ENCODE measurements around the gene SIX5. TPM values are rescaled to one million over a fixed set of nuclear protein-coding genes. Genes with fewer than 3 reads are reported as not detected.

The SIX5 gene
- total and polyA plus RNA-seq, 2 experiments from 2014 or later = 40.4 to 78.8 TPM

DNA sequence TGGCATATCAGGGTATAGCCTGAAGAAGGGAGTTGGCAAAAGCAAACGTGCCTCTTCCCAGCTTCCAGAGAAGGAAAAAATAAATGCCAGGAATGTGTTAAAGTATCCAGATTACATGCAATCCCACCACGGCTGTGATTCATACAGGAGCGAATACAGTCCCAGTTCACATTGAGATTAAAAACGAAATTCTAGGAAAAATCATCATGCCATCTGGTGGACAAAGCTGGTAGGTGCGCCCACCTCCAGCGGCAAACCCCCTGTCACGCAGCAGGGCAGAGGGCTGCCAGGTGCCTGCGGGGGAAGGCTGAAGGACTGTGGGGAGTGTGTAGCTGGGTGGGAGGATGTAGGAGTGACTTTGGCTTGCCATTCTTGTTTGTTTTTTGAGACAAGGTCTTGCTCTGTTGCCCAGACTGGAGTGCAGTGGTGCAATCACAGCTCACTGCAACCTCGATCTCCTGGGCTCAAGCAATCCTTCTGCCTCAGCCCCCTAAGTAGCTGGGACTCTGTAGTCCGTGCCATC lies 30.0 kb upstream of the SIX5 start:
- H3K27ac ChIP-seq = no peak overlapping the region
- H3K36me3 ChIP-seq = no peaks in the 10 kb centered on the region
- DNase-seq (ENCODE audit: low read depth in 1 of 2, low spot score in 1 of 2) = peak; percentile 68 to 90
- no peaks in the 10 kb centered on the region for H3K9me3 ChIP-seq (ENCODE audit: low read depth)
- no peaks in the 10 kb centered on the region for H3K4me1 ChIP-seq (ENCODE audit: low read depth)
- TF ChIP-seq, protein P1, sequence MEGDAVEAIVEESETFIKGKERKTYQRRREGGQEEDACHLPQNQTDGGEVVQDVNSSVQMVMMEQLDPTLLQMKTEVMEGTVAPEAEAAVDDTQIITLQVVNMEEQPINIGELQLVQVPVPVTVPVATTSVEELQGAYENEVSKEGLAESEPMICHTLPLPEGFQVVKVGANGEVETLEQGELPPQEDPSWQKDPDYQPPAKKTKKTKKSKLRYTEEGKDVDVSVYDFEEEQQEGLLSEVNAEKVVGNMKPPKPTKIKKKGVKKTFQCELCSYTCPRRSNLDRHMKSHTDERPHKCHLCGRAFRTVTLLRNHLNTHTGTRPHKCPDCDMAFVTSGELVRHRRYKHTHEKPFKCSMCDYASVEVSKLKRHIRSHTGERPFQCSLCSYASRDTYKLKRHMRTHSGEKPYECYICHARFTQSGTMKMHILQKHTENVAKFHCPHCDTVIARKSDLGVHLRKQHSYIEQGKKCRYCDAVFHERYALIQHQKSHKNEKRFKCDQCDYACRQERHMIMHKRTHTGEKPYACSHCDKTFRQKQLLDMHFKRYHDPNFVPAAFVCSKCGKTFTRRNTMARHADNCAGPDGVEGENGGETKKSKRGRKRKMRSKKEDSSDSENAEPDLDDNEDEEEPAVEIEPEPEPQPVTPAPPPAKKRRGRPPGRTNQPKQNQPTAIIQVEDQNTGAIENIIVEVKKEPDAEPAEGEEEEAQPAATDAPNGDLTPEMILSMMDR (IDR thresholded peaks at IDR 0.05; ENCODE audit: low read depth, low read length) = peak; percentile 83
- H3K4me3 ChIP-seq = no peak overlapping the region
- no peaks in the 10 kb centered on the region for H3K27me3 ChIP-seq

DNA sequence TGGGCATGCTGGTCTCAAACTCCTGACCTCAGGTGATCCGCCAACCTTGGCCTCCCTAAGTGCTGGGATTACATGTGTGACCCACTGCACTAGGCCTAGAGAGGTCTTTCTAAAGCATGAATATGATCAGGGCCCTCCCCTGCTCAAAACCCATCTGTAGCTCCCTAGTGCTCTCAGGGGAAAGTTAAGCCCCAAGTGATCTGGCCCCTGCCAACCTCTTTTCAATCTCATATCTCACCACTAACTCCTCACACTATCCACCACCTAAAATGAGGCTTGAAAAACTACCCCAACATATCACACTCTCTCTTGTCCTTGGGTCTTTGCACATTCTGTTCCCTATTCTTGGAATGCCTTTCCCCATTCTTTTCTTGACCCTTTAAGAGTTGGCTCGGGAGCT lies 25.6 kb upstream of the SIX5 start:
- no peaks in the 10 kb centered on the region for H3K27me3 ChIP-seq
- H3K36me3 ChIP-seq = peaks cover 2% of the 10 kb centered on the region
- H3K9me3 ChIP-seq (ENCODE audit: low read depth) = no peaks in the 10 kb centered on the region
- TF ChIP-seq, protein P1 (IDR thresholded peaks at IDR 0.05; ENCODE audit: low read depth, low read length) = no peak
- no peak for DNase-seq (ENCODE audit: low read depth in 1 of 2, low spot score in 1 of 2)
- H3K4me3 ChIP-seq = no peak overlapping the region
- H3K27ac ChIP-seq = no peak overlapping the region
- peaks cover 10% of the 10 kb centered on the region for H3K4me1 ChIP-seq (ENCODE audit: low read depth)

DNA sequence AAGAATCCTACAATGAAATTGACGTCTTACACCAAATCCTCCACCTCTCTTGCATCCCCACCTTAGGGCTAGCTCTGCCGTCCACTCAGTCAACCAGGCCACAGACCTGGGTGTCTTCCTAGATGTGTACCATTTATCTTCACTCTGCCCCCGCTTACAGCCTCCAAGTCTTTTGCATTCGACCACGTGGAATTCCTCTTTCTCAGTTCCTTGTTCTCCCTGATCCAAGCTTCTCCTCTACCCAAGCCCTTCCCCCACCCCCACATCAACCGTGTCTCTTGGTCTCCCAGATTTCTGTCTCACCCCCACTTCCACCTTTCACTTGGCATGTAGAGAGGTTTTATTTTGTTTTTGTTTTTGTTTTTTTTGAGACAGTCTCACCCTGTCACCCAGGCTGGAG lies 24.8 kb upstream of the SIX5 start:
- Histone ChIP-seq H3K36me3 (peaks cover 10% of the 10 kb centered on the region), H3K27ac (no peak overlapping the region), H3K27me3 (no peaks in the 10 kb centered on the region), H3K4me1 (ENCODE audit: low read depth) (peaks cover 10% of the 10 kb centered on the region), H3K4me3 (no peak overlapping the region), H3K9me3 (ENCODE audit: low read depth) (no peaks in the 10 kb centered on the region)
- no peak for DNase-seq (ENCODE audit: low read depth in 1 of 2, low spot score in 1 of 2)
- TF ChIP-seq, protein P1 (IDR thresholded peaks at IDR 0.05; ENCODE audit: low read depth, low read length) = no peak

DNA sequence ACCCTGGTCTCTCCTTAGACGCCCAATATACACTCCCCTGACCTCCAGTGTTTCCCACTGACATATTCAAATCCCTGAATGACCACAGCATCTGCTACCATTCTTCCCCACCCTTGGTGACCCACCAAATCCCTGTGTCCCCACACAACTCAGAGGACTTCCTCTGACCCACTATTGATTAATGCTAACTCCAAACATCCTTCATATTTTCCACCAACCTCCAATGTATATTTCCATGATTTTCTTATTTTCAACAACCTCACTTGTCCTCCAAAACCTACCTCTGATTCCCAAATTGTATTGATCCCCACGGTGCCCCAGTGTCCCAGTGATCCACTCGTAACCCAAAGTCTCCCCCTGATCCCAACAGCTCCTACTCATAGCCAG lies 24.1 kb upstream of the SIX5 start:
- no peak for DNase-seq (ENCODE audit: low read depth in 1 of 2, low spot score in 1 of 2)
- peaks cover 10% of the 10 kb centered on the region for H3K4me1 ChIP-seq (ENCODE audit: low read depth)
- H3K9me3 ChIP-seq (ENCODE audit: low read depth) = no peaks in the 10 kb centered on the region
- no peak overlapping the region for H3K27ac ChIP-seq
- H3K27me3 ChIP-seq = no peaks in the 10 kb centered on the region
- peaks cover 13% of the 10 kb centered on the region for H3K36me3 ChIP-seq
- TF ChIP-seq, protein P1 (IDR thresholded peaks at IDR 0.05; ENCODE audit: low read depth, low read length) = no peak
- H3K4me3 ChIP-seq = no peak overlapping the region

DNA sequence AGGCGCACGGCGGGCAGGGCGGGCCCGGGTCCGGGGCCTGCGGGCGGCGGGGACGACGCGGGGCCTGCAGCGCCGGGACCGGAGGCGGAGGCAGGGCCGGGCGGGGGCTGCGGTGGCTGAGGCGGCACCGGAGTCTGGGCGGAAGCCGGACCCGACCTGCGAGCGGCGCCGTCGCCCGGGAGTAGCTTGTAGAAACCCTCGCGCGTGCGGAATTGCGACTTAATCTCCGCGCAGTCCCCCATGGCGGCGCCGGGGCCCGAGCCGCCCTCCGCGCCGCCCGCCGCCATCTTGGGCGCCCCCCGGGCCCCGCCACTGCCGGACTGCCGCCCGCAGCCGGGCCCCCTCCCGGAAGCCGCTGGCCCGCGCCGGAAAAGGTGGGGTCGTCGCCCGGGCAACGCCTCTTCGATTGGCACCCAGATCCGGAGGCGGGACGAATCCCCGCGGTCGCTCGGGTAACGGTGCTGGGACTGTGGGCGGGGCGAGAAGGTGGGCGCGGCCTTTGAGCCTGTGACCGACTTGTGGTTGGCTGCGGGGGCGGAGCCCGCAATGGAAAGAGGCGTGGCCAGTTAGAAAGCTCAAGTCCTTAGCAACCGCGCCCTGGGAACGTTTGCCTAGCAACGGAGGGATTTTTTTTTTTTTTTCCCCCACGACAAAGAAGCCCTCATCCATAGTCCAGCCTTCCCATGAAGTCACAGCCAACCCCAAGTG lies 23.6 kb upstream of the SIX5 start, which contains the start of gene DMWD:
Gene DMWD, minus strand, starts transcription at position 376 of the 708 bp plus-strand sequence. Its CDS starts 89 bp downstream, at position 287.
- peaks cover 14% of the 10 kb centered on the region for H3K36me3 ChIP-seq
- peak within 1 kb of the TSS; percentile 87 for H3K27ac ChIP-seq
- peaks cover 10% of the 10 kb centered on the region for H3K4me1 ChIP-seq (ENCODE audit: low read depth)
- peak; percentile 99 to 100 for DNase-seq (ENCODE audit: low read depth in 1 of 2, low spot score in 1 of 2)
- no peaks in the 10 kb centered on the region for H3K27me3 ChIP-seq
- TF ChIP-seq, protein P1 (IDR thresholded peaks at IDR 0.05; ENCODE audit: low read depth, low read length) = no peak
- H3K9me3 ChIP-seq (ENCODE audit: low read depth) = no peaks in the 10 kb centered on the region
- H3K4me3 ChIP-seq = peak within 1 kb of the TSS; percentile 98

All from cardiac muscle cell (in vitro differentiated cells and primary cell).